ENCODE measurements around the gene GRIN1. TPM values are rescaled to one million over a fixed set of nuclear protein-coding genes. Genes with fewer than 3 reads are reported as not detected.
"Not testable (repeated sequence)": the region's sequence is repeated elsewhere in the genome, so short reads cannot be mapped to it uniquely, and the experiment has no call there.

GRIN1 gene
- total RNA-seq, 1 donor from 2014 or later = not detected

GRCh38 chr9:137128158-137128861 lies 10.6 kb upstream of the GRIN1 start:
- H3K4me3 ChIP-seq (ENCODE audit: low read depth, low read length) = peak overlapping the region; percentile 85
- TF ChIP-seq CTCF (conservative IDR thresholded peaks at IDR 0.05; ENCODE audit: low read depth, low read length) = no peak
- DNase-seq (ENCODE audit: low read depth) = no peak

GRCh38 chr9:137128862-137129455 lies 10.0 kb upstream of the GRIN1 start:
- no peak for TF ChIP-seq CTCF (conservative IDR thresholded peaks at IDR 0.05; ENCODE audit: low read depth, low read length)
- H3K4me3 ChIP-seq (ENCODE audit: low read depth, low read length) = peak overlapping the region; percentile 85
- no peak for DNase-seq (ENCODE audit: low read depth)

GRCh38 chr9:137129456-137130175 lies 9.3 kb upstream of the GRIN1 start:
- peak overlapping the region; percentile 85 for H3K4me3 ChIP-seq (ENCODE audit: low read depth, low read length)

GRCh38 chr9:137130176-137130755 lies 8.7 kb upstream of the GRIN1 start:
- no peak for TF ChIP-seq CTCF (conservative IDR thresholded peaks at IDR 0.05; ENCODE audit: low read depth, low read length)
- DNase-seq (ENCODE audit: low read depth) = no peak
- H3K4me3 ChIP-seq (ENCODE audit: low read depth, low read length) = peak overlapping the region; percentile 85

More at GRCh38 chr9:137129456-137130175, 9.3 kb upstream of the GRIN1 start:
- no peak for TF ChIP-seq CTCF (conservative IDR thresholded peaks at IDR 0.05; ENCODE audit: low read depth, low read length)
- peak; percentile 29 for DNase-seq (ENCODE audit: low read depth)

GRCh38 chr9:137134191-137134590 lies 4.8 kb upstream of the GRIN1 start:
- H3K4me3 ChIP-seq (ENCODE audit: low read depth, low read length) = no peak overlapping the region
- no peak for TF ChIP-seq CTCF (conservative IDR thresholded peaks at IDR 0.05; ENCODE audit: low read depth, low read length)
- no peak for DNase-seq (ENCODE audit: low read depth)

- DNase-seq (ENCODE audit: low read depth); H3K4me3 ChIP-seq (ENCODE audit: low read depth, low read length): not testable (repeated sequence)
These were observed 3.8 kb upstream of the GRIN1 start for GRCh38 chr9:137135154-137135553.

- no peak for DNase-seq (ENCODE audit: low read depth)
- TF ChIP-seq CTCF (conservative IDR thresholded peaks at IDR 0.05; ENCODE audit: low read depth, low read length) = no peak
- H3K4me3 ChIP-seq (ENCODE audit: low read depth, low read length) = no peak overlapping the region
These were observed 2.6 kb upstream of the GRIN1 start for GRCh38 chr9:137136261-137136880.
